CD4-positive, alpha-beta memory T cell (primary cell): Measurements from ENCODE around the gene SNRPA. TPM values are rescaled to one million over a fixed set of nuclear protein-coding genes. Genes with fewer than 3 reads are reported as not detected.
A peak's percentile ranks its signal among the peaks of the same experiment; 100 is the strongest.

Experiments
- CTCF ChIA-PET: fragments of 350-600 bp; sonication (Branson Sonifier 250); formaldehyde crosslinking; loops from one replicate; lab custom pipeline; 2021; ENCODE audit warnings: inconsistent platforms; ENCODE audit not compliant: partially characterized antibody; lab: Charles Lee
- POLR2A ChIA-PET: fragments of 350-600 bp; sonication (Branson Sonifier 250); formaldehyde crosslinking; loops from one replicate; lab custom pipeline; 2021; ENCODE audit not compliant: partially characterized antibody; lab: Charles Lee
- DNase-seq, 5 donors: peaks; one replicate each; pipeline versions ENCODE4 v3.0.0 to v3.0.0-alpha.2; 2020 to 2022; ENCODE audit warnings: mixed read lengths in 1 of 5
- H3K27ac ChIP-seq: one replicate; pipeline ENCODE4 v1.7.0; 2013; ENCODE audit warnings: low read depth, low read length
- H3K27me3 ChIP-seq: 2 replicates; pipeline ENCODE4 v1.7.0; 2013; ENCODE audit warnings: mild to moderate bottlenecking, low read length, moderate library complexity; ENCODE audit not compliant: insufficient read depth
- H3K36me3 ChIP-seq: 2 replicates; pipeline ENCODE4 v1.7.0; 2013; ENCODE audit warnings: mild to moderate bottlenecking, low read length, moderate library complexity; ENCODE audit not compliant: insufficient read depth
- H3K4me1 ChIP-seq: 2 replicates; pipeline ENCODE4 v1.7.0; 2013; ENCODE audit warnings: mild to moderate bottlenecking, low read length, moderate library complexity; ENCODE audit not compliant: insufficient read depth
- H3K4me3 ChIP-seq, 2 donors: one replicate each; pipeline ENCODE4 v1.7.0; 2013; ENCODE audit warnings: low read length in 2 of 2, mild to moderate bottlenecking in 1 of 2
- H3K9me3 ChIP-seq, 2 donors: one replicate each; pipeline ENCODE4 v1.7.0; 2013; ENCODE audit warnings: low read length in 2 of 2, control low read depth in 1 of 2; ENCODE audit not compliant: control insufficient read depth in 1 of 2
- H3K27ac Mint-ChIP-seq, 7 donors: one replicate each; pipeline ENCODE4 v1.8.0; 2020 to 2021; ENCODE audit warnings: mixed read lengths in 7 of 7, mild to moderate bottlenecking in 6 of 7, inconsistent platforms in 3 of 7, moderate library complexity in 3 of 7
- H3K27me3 Mint-ChIP-seq, 2 donors: one replicate each; pipeline ENCODE4 v1.8.0; 2020 to 2021; ENCODE audit warnings: mixed read lengths in 2 of 2
- H3K36me3 Mint-ChIP-seq, 2 donors: one replicate each; pipeline ENCODE4 v1.8.0; 2020 to 2021; ENCODE audit warnings: mixed read lengths in 2 of 2, inconsistent platforms in 1 of 2, mild to moderate bottlenecking in 1 of 2
- H3K4me1 Mint-ChIP-seq, 4 donors: one replicate each; pipeline ENCODE4 v1.8.0; 2020 to 2021; ENCODE audit warnings: mixed read lengths in 4 of 4, mild to moderate bottlenecking in 1 of 4
- H3K4me3 Mint-ChIP-seq, 8 donors: one replicate each; pipeline ENCODE4 v1.8.0; 2020 to 2021; ENCODE audit warnings: mixed read lengths in 8 of 8, mild to moderate bottlenecking in 7 of 8, moderate library complexity in 6 of 8, inconsistent platforms in 3 of 8
- H3K9me3 Mint-ChIP-seq, 8 donors: one replicate each; pipeline ENCODE4 v1.8.0; 2020 to 2021; ENCODE audit warnings: mixed read lengths in 8 of 8, mild to moderate bottlenecking in 5 of 8, inconsistent platforms in 3 of 8, moderate library complexity in 1 of 8
- intact Hi-C: fragments of 100-400 bp; cut with micrococcal nuclease; formaldehyde crosslinking; loops from one replicate; pipeline ENCODE4 v1.15.1; 2023
- polyA plus RNA-seq, 2 donors: library from polyadenylated mRNA; unstranded; fragments of 300-500 nt; fragmentation: Illumina TruSeq; gene quantifications; one replicate each; pipeline ENCODE4 v1.2.3, GENCODE V29; 2021
- total RNA-seq, 2 experiments: library from RNA; stranded (reverse); gene quantifications; one replicate each; pipeline ENCODE4 v1.2.3, GENCODE V29; 2021

Gene SNRPA
- total and polyA plus RNA-seq, 4 experiments from 2014 or later, result 48.8 to 95.7 (median 78.6) TPM

DNA sequence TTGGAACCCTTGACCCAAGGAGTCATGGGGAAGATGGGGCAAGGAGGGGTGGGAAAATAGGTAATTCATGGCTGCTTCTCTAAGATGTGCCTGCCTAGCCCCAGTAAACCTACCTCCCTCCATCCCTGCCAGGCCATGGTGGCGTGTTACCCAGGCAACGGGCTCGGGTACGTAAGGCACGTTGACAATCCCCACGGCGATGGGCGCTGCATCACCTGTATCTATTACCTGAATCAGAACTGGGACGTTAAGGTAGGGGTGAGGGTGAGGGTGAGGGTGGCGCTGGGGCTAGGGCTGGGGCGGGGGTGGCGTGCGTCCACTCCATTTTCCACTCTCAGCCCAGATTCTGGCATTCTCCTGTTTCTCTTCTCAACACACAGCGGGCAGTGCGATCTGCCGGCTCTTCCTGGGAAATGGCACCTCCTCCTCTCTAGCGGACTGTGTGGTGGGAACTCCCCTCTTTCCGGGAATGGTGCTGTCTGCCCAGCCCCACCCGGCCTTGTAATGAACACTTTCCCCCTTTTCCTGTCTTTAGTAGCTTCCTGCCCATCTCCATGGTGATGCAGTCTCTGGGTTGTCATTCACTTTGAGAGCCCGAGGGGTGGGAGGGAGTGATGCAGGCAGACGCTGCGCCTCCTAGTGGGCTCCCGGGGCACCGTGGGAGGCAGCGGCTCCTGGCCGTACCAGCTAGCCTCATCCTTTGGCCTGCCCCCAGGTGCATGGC, 55.6 kb downstream of the SNRPA start:
- POLR2A ChIA-PET, result interaction anchor here (0.9 to 15.6 kb wide), 12 partner anchors 8 to 456 kb away, joined by 3 to 369 read pairs (median 10); partner anchors contain the start of genes ACTMAP, COQ8B, EGLN2 and ITPKC
- CTCF ChIA-PET, result interaction anchor here (0.7 to 4.5 kb wide), 21 partner anchors 9 to 336 kb away, joined by 3 to 46 read pairs (median 6); partner anchors contain the start of genes ACTMAP, COQ8B, EGLN2 and ITPKC
- Histone ChIP-seq H3K36me3 (peaks cover 24% of the 10 kb centered on the region), H3K9me3 (no peaks in the 10 kb centered on the region), H3K27me3 (no peaks in the 10 kb centered on the region), H3K4me3 (peak overlapping the region in 1 of 2 donors; percentile 23), H3K27ac (peak overlapping the region; percentile 84), H3K4me1 (peaks cover 97% of the 10 kb centered on the region)
- DNase-seq, result peak; percentile 82 to 92 (median 83)
- intact Hi-C loops, result loop anchor here (1.0 to 2.0 kb wide), 2 partner anchors 8 to 144 kb away; no protein-coding TSS in a partner anchor
- peaks cover 64 to 96% (median 78%) of the 10 kb centered on the region in 4 donors for H3K4me1 Mint-ChIP-seq
- H3K9me3 Mint-ChIP-seq, result no peaks in the 10 kb centered on the region
- H3K4me3 Mint-ChIP-seq, result peak overlapping the region; percentile 80 to 90 (median 88)
- peaks cover 26 to 65% of the 10 kb centered on the region in 2 donors for H3K36me3 Mint-ChIP-seq
- peak overlapping the region; percentile 91 to 100 (median 99) for H3K27ac Mint-ChIP-seq
- no peaks in the 10 kb centered on the region for H3K27me3 Mint-ChIP-seq

DNA sequence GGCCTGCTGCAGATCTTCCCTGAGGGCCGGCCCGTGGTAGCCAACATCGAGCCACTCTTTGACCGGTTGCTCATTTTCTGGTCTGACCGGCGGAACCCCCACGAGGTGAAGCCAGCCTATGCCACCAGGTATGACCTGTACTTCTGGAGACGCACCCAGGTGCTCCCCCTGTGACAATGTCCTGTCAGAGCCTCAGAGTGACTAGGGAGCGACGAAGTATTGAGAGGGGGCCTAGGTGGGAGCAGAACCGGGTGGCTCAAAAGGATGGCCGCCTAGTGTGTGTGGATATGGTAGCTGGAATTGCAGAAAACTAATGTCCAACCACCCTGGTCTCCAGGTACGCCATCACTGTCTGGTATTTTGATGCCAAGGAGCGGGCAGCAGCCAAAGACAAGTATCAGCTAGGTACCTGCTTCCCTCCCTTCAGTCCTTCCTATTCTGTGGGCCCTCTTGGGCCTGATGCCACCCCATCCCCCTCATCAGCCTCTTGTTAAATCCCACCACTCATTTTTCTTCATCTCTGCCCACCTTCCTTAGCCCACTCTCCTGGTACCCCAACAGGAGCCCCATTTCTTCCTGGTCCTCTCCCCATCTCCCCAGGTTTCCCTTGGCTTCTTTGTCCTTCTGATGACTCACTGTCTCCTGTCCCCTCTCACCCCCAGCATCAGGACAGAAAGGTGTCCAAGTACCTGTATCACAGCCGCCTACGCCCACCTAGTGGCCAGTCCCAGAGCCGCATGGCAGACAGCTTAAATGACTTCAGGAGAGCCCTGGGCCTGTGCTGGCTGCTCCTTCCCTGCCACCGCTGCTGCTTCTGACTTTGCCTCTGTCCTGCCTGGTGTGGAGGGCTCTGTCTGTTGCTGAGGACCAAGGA, 56.4 kb downstream of the SNRPA start:
- DNase-seq, result no peak
- intact Hi-C loops, result loop anchor here (2.0 kb wide), 1 partner anchor 145 kb away; no protein-coding TSS in a partner anchor

GRCh38 chr19:40808021-40808325, 57.0 kb downstream of the SNRPA start:
- Mint-ChIP-seq H3K9me3 (peaks cover 0 to 1% (median 0%) of the 10 kb centered on the region in 8 donors), H3K36me3 (peaks cover 17 to 51% of the 10 kb centered on the region in 2 donors), H3K27ac (peak overlapping the region; percentile 91 to 100 (median 99)), H3K27me3 (no peaks in the 10 kb centered on the region), H3K4me1 (peaks cover 57 to 96% (median 75%) of the 10 kb centered on the region in 4 donors), H3K4me3 (peak overlapping the region in 6 of 8 donors; percentile 6 to 90 (median 32))
- H3K27ac ChIP-seq, result peak overlapping the region; percentile 84
- DNase-seq, result no peak
- peaks cover 24% of the 10 kb centered on the region for H3K36me3 ChIP-seq
- ChIA-PET CTCF (interaction anchor here (1.6 to 4.5 kb wide), 7 partner anchors 10 to 146 kb away, joined by 3 to 46 read pairs (median 14); partner anchors contain the start of genes EGLN2 and RAB4B), POLR2A (interaction anchor here (1.8 to 15.6 kb wide), 5 partner anchors 9 to 145 kb away, joined by 12 to 369 read pairs (median 35); partner anchors contain the start of genes ACTMAP, COQ8B, EGLN2 and ITPKC)
- no peaks in the 10 kb centered on the region for H3K9me3 ChIP-seq
- intact Hi-C loops, result no loop called here
- no peaks in the 10 kb centered on the region for H3K27me3 ChIP-seq
- no peak overlapping the region for H3K4me3 ChIP-seq
- H3K4me1 ChIP-seq, result peaks cover 91% of the 10 kb centered on the region

More for the DNA sequence above, 56.4 kb downstream of the SNRPA start:
- Histone ChIP-seq H3K36me3 (peaks cover 24% of the 10 kb centered on the region), H3K4me1 (peaks cover 96% of the 10 kb centered on the region), H3K4me3 (peak overlapping the region in 1 of 2 donors; percentile 17), H3K27me3 (no peaks in the 10 kb centered on the region), H3K9me3 (no peaks in the 10 kb centered on the region), H3K27ac (peak overlapping the region; percentile 84)
- Mint-ChIP-seq H3K36me3 (peaks cover 18 to 57% of the 10 kb centered on the region in 2 donors), H3K27ac (peak overlapping the region; percentile 91 to 100 (median 99)), H3K27me3 (no peaks in the 10 kb centered on the region), H3K9me3 (peaks cover 0 to under 1% (median 0%) of the 10 kb centered on the region in 8 donors), H3K4me3 (peak overlapping the region; percentile 80 to 90 (median 88)), H3K4me1 (peaks cover 61 to 96% (median 76%) of the 10 kb centered on the region in 4 donors)
- ChIA-PET CTCF (interaction anchor here (0.8 to 4.5 kb wide), 19 partner anchors 9 to 202 kb away, joined by 3 to 46 read pairs (median 9); partner anchors contain the start of genes ACTMAP, COQ8B, EGLN2 and ITPKC), POLR2A (interaction anchor here (0.9 to 15.6 kb wide), 10 partner anchors 9 to 202 kb away, joined by 3 to 369 read pairs (median 14); partner anchors contain the start of genes ACTMAP, COQ8B, EGLN2 and ITPKC)

GRCh38 chr19:40808497-40808896, 57.5 kb downstream of the SNRPA start:
- intact Hi-C loops, result no loop called here
- Histone ChIP-seq H3K36me3 (peaks cover 24% of the 10 kb centered on the region), H3K27me3 (no peaks in the 10 kb centered on the region), H3K4me1 (peaks cover 85% of the 10 kb centered on the region), H3K4me3 (no peak overlapping the region), H3K27ac (peak overlapping the region; percentile 84), H3K9me3 (no peaks in the 10 kb centered on the region)
- CTCF ChIA-PET, result interaction anchor here (2.5 to 4.5 kb wide), 4 partner anchors 11 to 147 kb away, joined by 14 to 46 read pairs (median 32); partner anchors contain the start of genes EGLN2 and RAB4B
- Mint-ChIP-seq H3K27me3 (no peaks in the 10 kb centered on the region), H3K9me3 (peaks cover 0 to 1% (median 0%) of the 10 kb centered on the region in 8 donors), H3K36me3 (peaks cover 17 to 47% of the 10 kb centered on the region in 2 donors), H3K27ac (peak overlapping the region in 6 of 7 donors; percentile 18 to 100 (median 95)), H3K4me3 (peak overlapping the region in 2 of 8 donors; percentile 21 to 90), H3K4me1 (peaks cover 53 to 91% (median 70%) of the 10 kb centered on the region in 4 donors)
- DNase-seq, result no peak
- POLR2A ChIA-PET, result interaction anchor here (4.2 to 15.6 kb wide), 3 partner anchors 10 to 55 kb away, joined by 35 to 369 read pairs (median 133); partner anchors contain the start of genes ACTMAP, EGLN2, MIA and RAB4B

DNA sequence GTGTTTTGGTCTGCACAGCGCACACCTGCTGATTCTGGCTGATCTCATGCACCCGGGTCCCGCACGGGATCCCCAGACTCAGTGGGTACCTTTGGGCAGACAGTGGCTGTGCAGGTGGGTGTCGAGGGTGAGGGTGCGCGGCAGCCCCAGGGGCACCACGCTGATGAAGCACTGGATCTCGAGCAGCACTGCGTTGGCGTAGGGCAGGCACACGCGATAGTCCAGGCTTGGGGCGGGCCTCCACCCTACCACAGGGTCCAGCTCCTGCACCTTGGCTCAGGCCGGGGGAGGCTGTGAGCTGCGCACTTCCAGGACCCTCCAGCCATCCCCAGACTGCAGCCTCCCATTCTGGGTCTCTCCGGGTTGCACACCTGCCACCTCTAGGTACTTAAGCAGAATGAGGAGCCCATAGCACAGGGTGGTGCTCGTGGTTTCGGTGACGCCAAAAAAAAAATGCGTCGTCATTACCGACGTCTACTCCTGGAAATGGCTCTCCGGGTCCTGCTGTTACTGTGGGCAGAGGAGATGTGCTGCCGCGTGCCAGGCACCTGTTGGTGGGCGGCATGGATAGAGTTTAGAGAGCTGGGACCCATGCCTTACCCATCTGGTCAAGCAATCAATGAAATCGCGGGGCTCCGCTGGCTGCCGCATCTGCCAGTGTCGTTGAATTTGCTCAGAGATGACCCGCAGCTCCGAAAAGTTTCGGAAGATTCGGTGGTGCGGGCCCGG, 58.5 kb downstream of the SNRPA start:
- H3K36me3 ChIP-seq, result peaks cover 24% of the 10 kb centered on the region
- no peak overlapping the region for H3K4me3 ChIP-seq
- intact Hi-C loops, result no loop called here
- Mint-ChIP-seq H3K36me3 (peaks cover 14 to 40% of the 10 kb centered on the region in 2 donors), H3K4me3 (peak overlapping the region in 1 of 8 donors; percentile 52), H3K4me1 (peaks cover 46 to 86% (median 61%) of the 10 kb centered on the region in 4 donors), H3K27me3 (no peaks in the 10 kb centered on the region), H3K9me3 (peaks cover 0 to 1% (median 0%) of the 10 kb centered on the region in 8 donors), H3K27ac (peak overlapping the region in 5 of 7 donors; percentile 32 to 91 (median 65))
- no peak overlapping the region for H3K27ac ChIP-seq
- DNase-seq, result no peak
- no peaks in the 10 kb centered on the region for H3K9me3 ChIP-seq
- H3K4me1 ChIP-seq, result peaks cover 76% of the 10 kb centered on the region
- POLR2A ChIA-PET, result interaction anchor here (4.2 to 15.6 kb wide), 3 partner anchors 11 to 56 kb away, joined by 35 to 369 read pairs (median 133); partner anchors contain the start of genes ACTMAP, EGLN2, MIA and RAB4B
- CTCF ChIA-PET, result interaction anchor here (3.9 to 4.5 kb wide), 2 partner anchors 10 to 32 kb away, joined by 27 to 46 read pairs; partner anchors contain the start of gene RAB4B
- no peaks in the 10 kb centered on the region for H3K27me3 ChIP-seq
